Activated CD8-positive, alpha-beta T cell treated with anti-CD3 and anti-CD28 coated beads for 36 hours (primary cell): ENCODE data around the gene PRIM2. TPM values are rescaled to one million over a fixed set of nuclear protein-coding genes. Genes with fewer than 3 reads are reported as not detected.
"Not testable (repeated sequence)": the region's sequence is repeated elsewhere in the genome, so short reads cannot be mapped to it uniquely, and the experiment has no call there.

Experiments
- ATAC-seq: fragments of 200-7000 bp; cut with Tn5 transposase; one replicate; pipeline ENCODE4 v1.10.0; 2021; ENCODE audit warnings: mild to moderate bottlenecking, moderate library complexity
- CTCF ChIA-PET: fragments of 350-600 bp; sonication (Branson Sonifier 250); formaldehyde crosslinking; loops from one replicate; lab custom pipeline; 2021; ENCODE audit warnings: antibody characterized with exemption; lab: Charles Lee
- POLR2A ChIA-PET: fragments of 350-600 bp; sonication (Branson Sonifier 250); formaldehyde crosslinking; loops from one replicate; lab custom pipeline; 2021; ENCODE audit warnings: antibody characterized with exemption; lab: Charles Lee
- DNase-seq: peaks from one replicate; pipeline ENCODE4 v3.0.0-alpha.2; 2020
- H3K27ac Mint-ChIP-seq: one replicate; pipeline ENCODE4 v1.8.0; 2021; ENCODE audit warnings: mild to moderate bottlenecking, mixed read lengths
- H3K27me3 Mint-ChIP-seq: one replicate; pipeline ENCODE4 v1.8.0; 2021; ENCODE audit warnings: mixed read lengths
- H3K36me3 Mint-ChIP-seq: one replicate; pipeline ENCODE4 v1.8.0; 2021; ENCODE audit warnings: low read depth, mixed read lengths
- H3K4me1 Mint-ChIP-seq: one replicate; pipeline ENCODE4 v1.8.0; 2021; ENCODE audit warnings: low read depth, mixed read lengths
- H3K4me3 Mint-ChIP-seq: one replicate; pipeline ENCODE4 v1.8.0; 2021; ENCODE audit warnings: mild to moderate bottlenecking, moderate library complexity, mixed read lengths
- H3K9me3 Mint-ChIP-seq: one replicate; pipeline ENCODE4 v1.8.0; 2021; ENCODE audit warnings: mixed read lengths
- CTCF ChIP-seq: fragments of 200-600 bp; IDR thresholded peaks from one replicate; pipeline ENCODE4 v1.8.0; 2022; ENCODE audit warnings: antibody characterized with exemption, mild to moderate bottlenecking
- intact Hi-C: fragments of 100-400 bp; cut with micrococcal nuclease; formaldehyde crosslinking; loops from one replicate; pipeline ENCODE4 v1.10.0; 2022
- total RNA-seq, 2 experiments: library from RNA; stranded (reverse); gene quantifications; one replicate each; pipeline ENCODE4 v1.2.3, GENCODE V29; 2021

PRIM2 gene
- total RNA-seq, 2 experiments from 2014 or later, result 41.8 to 42.0 TPM

- DNase-seq, result no peak
- Mint-ChIP-seq H3K9me3 (peaks cover 14% of the 10 kb centered on the region), H3K36me3 (peaks cover 80% of the 10 kb centered on the region), H3K4me3 (no peak overlapping the region), H3K4me1 (peaks cover 27% of the 10 kb centered on the region), H3K27me3 (no peaks in the 10 kb centered on the region), H3K27ac (no peak overlapping the region)
- intact Hi-C loops, result no loop called here
- CTCF ChIA-PET, result interaction anchor here (0.9 to 2.9 kb wide), 2 partner anchors 8 to 420 kb away, joined by 5 to 17 read pairs; partner anchors contain the start of gene PRIM2
- no peak for ATAC-seq
- POLR2A ChIA-PET, result no interaction called here
- TF ChIP-seq CTCF, result peak; percentile 31
These were observed 7.1 kb downstream of the PRIM2 start for GRCh38 chr6:57324538-57324937.

- CTCF ChIA-PET, result no interaction called here
- Mint-ChIP-seq H3K9me3 (peaks cover 13% of the 10 kb centered on the region), H3K27me3 (no peaks in the 10 kb centered on the region)
These were observed 9.9 kb downstream of the PRIM2 start for GRCh38 chr6:57327311-57327710.

GRCh38 chr6:57328074-57328473 lies 10.6 kb downstream of the PRIM2 start:
- Mint-ChIP-seq H3K9me3 (peaks cover 16% of the 10 kb centered on the region), H3K27me3 (no peaks in the 10 kb centered on the region), H3K4me1 (peaks cover 6% of the 10 kb centered on the region), H3K4me3 (no peak overlapping the region), H3K36me3 (peaks cover 76% of the 10 kb centered on the region), H3K27ac (no peak overlapping the region)
- no peak for TF ChIP-seq CTCF
- ChIA-PET CTCF (no interaction called here), POLR2A (no interaction called here)
- ATAC-seq (no peak), DNase-seq (no peak)
- intact Hi-C loops, result no loop called here

More at GRCh38 chr6:57327311-57327710, 9.9 kb downstream of the PRIM2 start:
- Mint-ChIP-seq H3K36me3 (peaks cover 78% of the 10 kb centered on the region), H3K4me3 (no peak overlapping the region), H3K4me1 (peaks cover 11% of the 10 kb centered on the region), H3K27ac (no peak overlapping the region)
- ATAC-seq (no peak), DNase-seq (no peak)
- POLR2A ChIA-PET, result no interaction called here
- no peak for TF ChIP-seq CTCF
- intact Hi-C loops, result no loop called here

GRCh38 chr6:57329933-57330332 lies 12.5 kb downstream of the PRIM2 start:
- ATAC-seq, result no peak
- H3K27me3 Mint-ChIP-seq, result no peaks in the 10 kb centered on the region
- no peak for DNase-seq
- H3K4me3 Mint-ChIP-seq, result no peak overlapping the region
- ChIA-PET POLR2A (interaction anchor here (1.8 kb wide), 1 partner anchor 9 kb away, joined by 5 read pairs; no protein-coding TSS in a partner anchor), CTCF (no interaction called here)
- H3K9me3 Mint-ChIP-seq, result peaks cover 16% of the 10 kb centered on the region
- intact Hi-C loops, result no loop called here
- peaks cover 79% of the 10 kb centered on the region for H3K36me3 Mint-ChIP-seq
- H3K4me1 Mint-ChIP-seq, result peaks cover 4% of the 10 kb centered on the region
- TF ChIP-seq CTCF, result no peak
- no peak overlapping the region for H3K27ac Mint-ChIP-seq

- DNase-seq (no peak), ATAC-seq (no peak)
- no peak for TF ChIP-seq CTCF
- Mint-ChIP-seq H3K36me3 (peaks cover 16% of the 10 kb centered on the region), H3K4me3 (no peak overlapping the region), H3K9me3 (no peaks in the 10 kb centered on the region), H3K27ac (no peak overlapping the region), H3K4me1 (peaks cover 6% of the 10 kb centered on the region), H3K27me3 (no peaks in the 10 kb centered on the region)
- CTCF ChIA-PET, result no interaction called here
- POLR2A ChIA-PET, result no interaction called here
- intact Hi-C loops, result no loop called here
These were observed 24.8 kb downstream of the PRIM2 start for GRCh38 chr6:57342148-57342669.

- not testable (repeated sequence) for ATAC-seq, H3K27me3 Mint-ChIP-seq, H3K27ac Mint-ChIP-seq
These were observed 25.9 kb downstream of the PRIM2 start for GRCh38 chr6:57343342-57343741.

GRCh38 chr6:57346715-57347114 lies 29.3 kb downstream of the PRIM2 start:
- H3K4me3 Mint-ChIP-seq, ATAC-seq, CTCF ChIA-PET, H3K27ac Mint-ChIP-seq, H3K9me3 Mint-ChIP-seq, H3K27me3 Mint-ChIP-seq, POLR2A ChIA-PET, intact Hi-C loops, DNase-seq: not testable (repeated sequence)
- Mint-ChIP-seq H3K4me1 (peaks cover 25% of the 10 kb centered on the region), H3K36me3 (peaks cover 20% of the 10 kb centered on the region)

More at GRCh38 chr6:57343342-57343741, 25.9 kb downstream of the PRIM2 start:
- Mint-ChIP-seq H3K4me1 (peaks cover 13% of the 10 kb centered on the region), H3K36me3 (peaks cover 16% of the 10 kb centered on the region)
- CTCF ChIA-PET, DNase-seq, POLR2A ChIA-PET, H3K9me3 Mint-ChIP-seq, H3K4me3 Mint-ChIP-seq, intact Hi-C loops: not testable (repeated sequence)

- H3K9me3 Mint-ChIP-seq, ATAC-seq, H3K27me3 Mint-ChIP-seq, intact Hi-C loops, H3K4me3 Mint-ChIP-seq, CTCF ChIA-PET, DNase-seq, POLR2A ChIA-PET, H3K27ac Mint-ChIP-seq: not testable (repeated sequence)
- peaks cover 18% of the 10 kb centered on the region for H3K36me3 Mint-ChIP-seq
- H3K4me1 Mint-ChIP-seq, result peaks cover 25% of the 10 kb centered on the region
These were observed 30.2 kb downstream of the PRIM2 start for GRCh38 chr6:57347597-57347996.
